ENCODE results near the gene FILIP1L. TPM values are rescaled to one million over a fixed set of nuclear protein-coding genes. Genes with fewer than 3 reads are reported as not detected.

The FILIP1L gene
- total RNA-seq, 1 experiment from 2014 or later = 0.07 TPM

DNA sequence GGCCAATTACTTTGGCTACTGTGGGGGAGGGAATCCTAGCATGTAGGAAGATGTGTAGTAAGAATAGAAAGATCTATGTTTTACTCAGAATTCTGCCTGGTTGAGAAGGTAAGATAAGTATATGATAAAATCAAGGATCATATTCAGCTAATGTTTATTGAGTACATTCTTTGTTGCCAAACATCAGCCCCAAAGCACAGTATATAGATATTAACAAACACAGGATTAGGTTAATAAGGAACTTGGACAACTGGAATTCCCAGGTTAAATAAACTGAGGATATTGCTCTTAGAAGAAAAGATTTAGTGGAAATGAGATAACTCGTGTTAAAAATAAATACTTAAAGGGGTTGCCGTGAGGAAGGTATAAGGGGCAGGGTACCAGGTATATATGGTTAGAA, 129.6 kb downstream of the FILIP1L start:
- no peaks in the 10 kb centered on the region for H4K20me1 ChIP-seq (ENCODE audit: control insufficient read depth, insufficient read depth, insufficient read length)

More for the DNA sequence above, 129.6 kb downstream of the FILIP1L start:
- Mint-ChIP-seq H3K9me3 (no peaks in the 10 kb centered on the region), H3K4me1 (peaks cover 6 to 9% of the 10 kb centered on the region in 2 experiments; a peak in 2 of 4 replicates), H3K27me3 (ENCODE audit: low read depth) (no peaks in the 10 kb centered on the region), H3K36me3 (ENCODE audit: insufficient read depth in 1 of 3, low read depth in 3 of 3) (no peaks in the 10 kb centered on the region; a peak in 1 of 7 replicates), H3K27ac (no peak overlapping the region), H3K4me3 (no peak overlapping the region)
- Histone ChIP-seq H3K79me1 (ENCODE audit: insufficient read depth, low read depth, low read length, poor library complexity, severe bottlenecking) (no peaks in the 10 kb centered on the region), H3K14ac (ENCODE audit: insufficient read depth, low read length) (no peak overlapping the region), H2BK12ac (ENCODE audit: insufficient read length, low read depth, low read length) (no peak overlapping the region), H3K9me3 (ENCODE audit: control insufficient read depth, low read depth, low read length) (no peaks in the 10 kb centered on the region), H2BK5ac (ENCODE audit: insufficient read length, low read length) (no peak overlapping the region), H2BK120ac (ENCODE audit: low read depth, low read length, poor library complexity, severe bottlenecking) (no peak overlapping the region), H4K91ac (ENCODE audit: insufficient read length, low read depth, low read length) (no peak overlapping the region), H3K23me2 (ENCODE audit: insufficient read length, low read depth, low read length, poor library complexity, severe bottlenecking) (no peaks in the 10 kb centered on the region), H3K4me1 (ENCODE audit: insufficient read depth, low read length) (no peaks in the 10 kb centered on the region), H2BK15ac (ENCODE audit: low read depth, low read length) (no peak overlapping the region), H3K23ac (ENCODE audit: insufficient read length, low read depth, low read length) (no peak overlapping the region), H4K5ac (ENCODE audit: insufficient read length, low read depth, low read length) (no peak overlapping the region), H3K56ac (ENCODE audit: insufficient read length, low read depth, low read length) (no peak overlapping the region), H3K27me3 (ENCODE audit: insufficient read depth, low read length) (no peaks in the 10 kb centered on the region), H3K79me2 (ENCODE audit: insufficient read depth, low read length) (no peaks in the 10 kb centered on the region), H2BK20ac (ENCODE audit: low read depth, low read length, poor library complexity, severe bottlenecking) (no peak overlapping the region), H4K8ac (replicated peaks; ENCODE audit: insufficient read length, low read depth, low read length) (no peak overlapping the region), H2AFZ (ENCODE audit: low read length) (no peak overlapping the region), H3K9ac (ENCODE audit: extremely low read depth, insufficient read length, low read length) (no peak overlapping the region), H3K4me2 (ENCODE audit: insufficient read depth, insufficient read length, low read length) (no peak overlapping the region), H3T11ph (ENCODE audit: low read length) (no peak overlapping the region), H3K27ac (ENCODE audit: insufficient read length, low read depth, low read length) (no peak overlapping the region), H3K4ac (ENCODE audit: low read depth, low read length) (no peak overlapping the region), H2AK5ac (ENCODE audit: insufficient read length, low read length) (no peak overlapping the region), H3K18ac (ENCODE audit: insufficient read length, low read depth, low read length) (no peak overlapping the region)
- TF ChIP-seq, protein P1, sequence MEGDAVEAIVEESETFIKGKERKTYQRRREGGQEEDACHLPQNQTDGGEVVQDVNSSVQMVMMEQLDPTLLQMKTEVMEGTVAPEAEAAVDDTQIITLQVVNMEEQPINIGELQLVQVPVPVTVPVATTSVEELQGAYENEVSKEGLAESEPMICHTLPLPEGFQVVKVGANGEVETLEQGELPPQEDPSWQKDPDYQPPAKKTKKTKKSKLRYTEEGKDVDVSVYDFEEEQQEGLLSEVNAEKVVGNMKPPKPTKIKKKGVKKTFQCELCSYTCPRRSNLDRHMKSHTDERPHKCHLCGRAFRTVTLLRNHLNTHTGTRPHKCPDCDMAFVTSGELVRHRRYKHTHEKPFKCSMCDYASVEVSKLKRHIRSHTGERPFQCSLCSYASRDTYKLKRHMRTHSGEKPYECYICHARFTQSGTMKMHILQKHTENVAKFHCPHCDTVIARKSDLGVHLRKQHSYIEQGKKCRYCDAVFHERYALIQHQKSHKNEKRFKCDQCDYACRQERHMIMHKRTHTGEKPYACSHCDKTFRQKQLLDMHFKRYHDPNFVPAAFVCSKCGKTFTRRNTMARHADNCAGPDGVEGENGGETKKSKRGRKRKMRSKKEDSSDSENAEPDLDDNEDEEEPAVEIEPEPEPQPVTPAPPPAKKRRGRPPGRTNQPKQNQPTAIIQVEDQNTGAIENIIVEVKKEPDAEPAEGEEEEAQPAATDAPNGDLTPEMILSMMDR (conservative IDR thresholded peaks at IDR 0.05) = no peak
- DNase-seq = no peak
- WGBS (ENCODE audit: extremely low coverage, insufficient read length, low lambda C conversion rate) = no CpG with 5 or more reads among the region's 2 CpGs
